ENCODE measurements around the gene OCIAD1. TPM values are rescaled to one million over a fixed set of nuclear protein-coding genes. Genes with fewer than 3 reads are reported as not detected.
"Not testable (repeated sequence)": the region's sequence is repeated elsewhere in the genome, so short reads cannot be mapped to it uniquely, and the experiment has no call there.

Gene OCIAD1
- total RNA-seq, 1 experiment from 2014 or later = 110 TPM

DNA sequence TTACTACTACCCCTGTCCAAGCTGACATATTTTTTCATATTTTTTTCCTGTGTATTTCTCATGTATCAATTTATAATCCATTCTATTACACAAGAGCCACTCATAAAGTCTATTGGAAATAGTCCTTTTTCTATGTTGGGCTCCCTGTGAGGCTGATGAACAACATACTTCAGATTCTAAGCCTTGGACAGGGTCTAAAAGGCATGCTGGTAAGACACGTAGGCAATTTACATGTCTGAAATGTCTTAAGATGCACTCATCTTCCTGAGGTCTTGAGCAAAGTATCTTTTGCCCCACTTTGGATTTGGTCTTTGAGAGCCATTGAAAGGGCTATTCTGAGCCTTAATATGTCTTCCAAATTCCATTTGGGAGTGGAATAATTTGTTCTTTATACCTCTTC lies 31.8 kb downstream of the OCIAD1 start:
- Histone ChIP-seq H3K9me3 (ENCODE audit: insufficient read depth, low read depth) (no peaks in the 10 kb centered on the region), H3K4me3 (no peak overlapping the region), H3K4me2 (no peak overlapping the region), H3K27ac (no peak overlapping the region), H3K36me3 (ENCODE audit: low read depth) (no peaks in the 10 kb centered on the region), H4K20me1 (ENCODE audit: insufficient read depth) (no peaks in the 10 kb centered on the region), H3K9me2 (ENCODE audit: insufficient read depth) (no peaks in the 10 kb centered on the region), H3K4me1 (replicated peaks; ENCODE audit: insufficient read depth) (no peaks in the 10 kb centered on the region), H3F3A (ENCODE audit: insufficient read depth, low read depth) (0 out of 2 replicates have a peak, but pooled peaks cover 11% of the 10 kb centered on the region), H3K79me2 (ENCODE audit: low read depth) (no peaks in the 10 kb centered on the region), H3K27me3 (ENCODE audit: insufficient read depth, low read depth) (no peaks in the 10 kb centered on the region), H2AFZ (no peak overlapping the region)
- DNase-seq = no peak
- POLR2A ChIA-PET (ENCODE audit: unreplicated experiment) = no interaction called here
- intact Hi-C loops (cut with micrococcal nuclease; ENCODE audit: unreplicated experiment) = no loop called here
- BruUV-seq (replicated peaks) = no TSS peak
- TF ChIP-seq EZH2 (IDR thresholded peaks at IDR 0.05; ENCODE audit: low read depth) = no peak
- TF ChIP-seq CTCF (conservative IDR thresholded peaks at IDR 0.05) = no peak
- CTCF ChIA-PET = no interaction called here

- no peaks in the 10 kb centered on the region for H3K4me1 ChIP-seq (replicated peaks; ENCODE audit: insufficient read depth)
- H4K20me1 ChIP-seq (ENCODE audit: insufficient read depth) = no peaks in the 10 kb centered on the region
- BruUV-seq (replicated peaks) = no TSS peak
- no peaks in the 10 kb centered on the region for H3K36me3 ChIP-seq (ENCODE audit: low read depth)
- no peak for DNase-seq
- H3F3A ChIP-seq (ENCODE audit: insufficient read depth, low read depth) = 0 out of 2 replicates have a peak, but pooled peaks cover 5% of the 10 kb centered on the region
- no peaks in the 10 kb centered on the region for H3K79me2 ChIP-seq (ENCODE audit: low read depth)
- ChIA-PET POLR2A (ENCODE audit: unreplicated experiment) (no interaction called here), CTCF (no interaction called here)
- no peaks in the 10 kb centered on the region for H3K9me2 ChIP-seq (ENCODE audit: insufficient read depth)
- no peak for TF ChIP-seq EZH2 (IDR thresholded peaks at IDR 0.05; ENCODE audit: low read depth)
- TF ChIP-seq CTCF (conservative IDR thresholded peaks at IDR 0.05) = no peak
- H3K9me3 ChIP-seq (ENCODE audit: insufficient read depth, low read depth) = no peaks in the 10 kb centered on the region
- no peak overlapping the region for H2AFZ ChIP-seq
- intact Hi-C loops (cut with micrococcal nuclease; ENCODE audit: unreplicated experiment) = no loop called here
- H3K4me3 ChIP-seq = no peak overlapping the region
- no peaks in the 10 kb centered on the region for H3K27me3 ChIP-seq (ENCODE audit: insufficient read depth, low read depth)
- H3K4me2 ChIP-seq = no peak overlapping the region
- no peak overlapping the region for H3K27ac ChIP-seq
Observed at GRCh38 chr4:48863728-48864127, 32.8 kb downstream of the OCIAD1 start.

DNA sequence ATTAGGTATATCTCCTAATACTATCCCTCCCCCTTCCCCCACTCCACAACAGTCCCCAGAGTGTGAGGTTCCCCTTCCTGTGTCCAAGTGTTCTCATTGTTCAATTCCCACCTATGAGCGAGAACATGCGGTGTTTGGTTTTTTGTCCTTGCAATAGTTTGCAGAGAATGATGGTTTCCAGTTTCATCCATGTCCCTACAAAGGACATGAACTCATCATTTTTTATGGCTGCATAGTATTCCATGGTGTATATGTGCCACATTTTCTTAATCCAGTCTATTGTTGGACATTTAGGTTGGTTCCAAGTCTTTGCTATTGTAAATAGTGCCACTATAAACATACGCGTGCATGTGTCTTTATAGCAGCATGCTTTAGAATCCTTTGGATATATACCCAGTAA lies 33.8 kb downstream of the OCIAD1 start:
- H3F3A ChIP-seq (ENCODE audit: insufficient read depth, low read depth); H2AFZ ChIP-seq; H3K36me3 ChIP-seq (ENCODE audit: low read depth); H3K27ac ChIP-seq; H3K79me2 ChIP-seq (ENCODE audit: low read depth); H3K9me3 ChIP-seq (ENCODE audit: insufficient read depth, low read depth); CTCF ChIA-PET; H3K4me3 ChIP-seq; BruUV-seq (replicated peaks); H3K27me3 ChIP-seq (ENCODE audit: insufficient read depth, low read depth); H3K9me2 ChIP-seq (ENCODE audit: insufficient read depth); intact Hi-C loops (cut with micrococcal nuclease; ENCODE audit: unreplicated experiment); H3K4me2 ChIP-seq; H4K20me1 ChIP-seq (ENCODE audit: insufficient read depth); H3K4me1 ChIP-seq (replicated peaks; ENCODE audit: insufficient read depth); DNase-seq: not testable (repeated sequence)
- POLR2A ChIA-PET (ENCODE audit: unreplicated experiment) = interaction anchor here (0.6 kb wide), 1 partner anchor 25 kb away, joined by 5 read pairs; no protein-coding TSS in a partner anchor

GRCh38 chr4:48877827-48878535 lies 47.1 kb downstream of the OCIAD1 start:
- no peaks in the 10 kb centered on the region for H3K27me3 ChIP-seq (ENCODE audit: insufficient read depth, low read depth)
- no peaks in the 10 kb centered on the region for H4K20me1 ChIP-seq (ENCODE audit: insufficient read depth)
- 0 out of 2 replicates have a peak, but pooled peaks cover 3% of the 10 kb centered on the region for H3K9me3 ChIP-seq (ENCODE audit: insufficient read depth, low read depth)
- H3K4me2 ChIP-seq = no peak overlapping the region
- H3K4me3 ChIP-seq = no peak overlapping the region
- no peak overlapping the region for H3K27ac ChIP-seq
- peak in 1 of 2 experiments; percentile 25 for DNase-seq
- ChIA-PET CTCF (no interaction called here), POLR2A (ENCODE audit: unreplicated experiment) (no interaction called here)
- H2AFZ ChIP-seq = no peak overlapping the region
- intact Hi-C loops (cut with micrococcal nuclease; ENCODE audit: unreplicated experiment) = no loop called here
- no peaks in the 10 kb centered on the region for H3K79me2 ChIP-seq (ENCODE audit: low read depth)
- no peaks in the 10 kb centered on the region for H3K36me3 ChIP-seq (ENCODE audit: low read depth)
- H3F3A ChIP-seq (ENCODE audit: insufficient read depth, low read depth) = no peaks in the 10 kb centered on the region
- H3K4me1 ChIP-seq (replicated peaks; ENCODE audit: insufficient read depth) = no peaks in the 10 kb centered on the region
- H3K9me2 ChIP-seq (ENCODE audit: insufficient read depth) = no peaks in the 10 kb centered on the region
- BruUV-seq (replicated peaks) = no TSS peak
- TF ChIP-seq CTCF (conservative IDR thresholded peaks at IDR 0.05) (no peak), EZH2 (IDR thresholded peaks at IDR 0.05; ENCODE audit: low read depth) (no peak)
